Measurements from ENCODE around the gene PRPF6. TPM values are rescaled to one million over a fixed set of nuclear protein-coding genes. Genes with fewer than 3 reads are reported as not detected.

The PRPF6 gene
- polyA plus RNA-seq, 3 donors = 29.1 to 47.7 (median 34.5) TPM

DNA sequence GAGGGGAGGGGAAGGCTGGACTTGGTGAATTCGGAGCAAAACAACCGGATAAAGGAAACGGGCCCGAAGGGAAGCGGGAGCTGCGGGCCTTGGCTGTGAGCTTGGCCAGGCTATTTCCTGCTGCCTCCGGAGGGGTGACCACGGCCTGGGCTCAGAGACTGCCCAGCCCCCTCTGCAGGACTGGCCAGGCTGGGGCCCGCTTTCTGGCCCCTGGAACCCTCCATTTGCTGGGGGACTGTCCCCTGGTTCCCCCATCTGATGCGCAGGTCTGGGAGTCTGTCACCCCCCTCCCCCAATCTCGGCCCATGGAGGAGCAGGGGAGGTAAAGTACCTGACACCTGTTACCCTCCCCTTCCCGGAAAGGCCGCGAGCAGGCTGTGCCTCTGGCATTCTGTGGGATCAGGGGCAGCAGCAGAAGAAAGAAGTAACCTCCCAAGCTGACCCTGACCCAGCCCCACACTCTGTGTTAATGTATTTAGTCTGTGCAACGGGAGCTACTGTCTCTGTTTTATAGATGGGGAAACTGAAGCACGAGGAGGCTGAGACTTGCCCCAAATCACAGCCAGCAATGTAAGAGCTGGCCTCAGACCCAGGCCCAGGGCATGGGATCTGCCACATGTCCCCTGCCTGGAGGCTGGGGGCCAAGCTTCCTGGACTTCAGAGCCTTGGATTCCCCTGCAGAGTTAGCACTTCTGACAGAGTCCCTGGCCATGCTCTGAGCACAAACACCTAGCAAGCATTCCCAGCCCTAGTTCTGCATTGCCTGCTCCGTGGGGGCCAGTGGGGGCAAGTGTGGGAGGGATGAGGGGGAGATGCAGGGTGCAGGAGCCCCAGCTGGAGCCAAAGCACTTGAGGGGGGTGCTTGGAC lies 58.6 kb downstream of the PRPF6 start:
- Mint-ChIP-seq H3K27me3 (ENCODE audit: low read depth in 3 of 3) (peaks cover 64 to 79% (median 66%) of the 10 kb centered on the region in 3 donors), H3K9me3 (peaks cover 0 to 4% (median 2%) of the 10 kb centered on the region in 7 donors), H3K4me1 (peaks cover 20% of the 10 kb centered on the region), H3K36me3 (peaks cover 4 to 5% of the 10 kb centered on the region in 2 donors), H3K4me3 (peak overlapping the region; percentile 71 to 86), H3K27ac (no peak overlapping the region)
- H3K9ac ChIP-seq (ENCODE audit: insufficient read depth, low read length, poor library complexity, severe bottlenecking) = peak overlapping the region; percentile 10
- 6% methylated on average over 11 of the region's 17 CpGs for WGBS (ENCODE audit: insufficient coverage)
- H3K36me3 ChIP-seq (replicated peaks in 1 of 2; ENCODE audit: control insufficient read depth in 1 of 2, insufficient read depth in 2 of 2, low read length in 2 of 2) = peaks cover 0 to 9% of the 10 kb centered on the region in 2 donors
- H4K20me1 ChIP-seq (ENCODE audit: insufficient read depth, low read length) = no peaks in the 10 kb centered on the region
- H3K79me2 ChIP-seq (ENCODE audit: insufficient read depth, low read length) = no peaks in the 10 kb centered on the region
- H3K27me3 ChIP-seq (ENCODE audit: control insufficient read depth in 2 of 2, insufficient read depth in 2 of 2, low read length in 2 of 2) = peaks cover 24 to 56% of the 10 kb centered on the region in 2 donors
- peak overlapping the region in 2 of 3 experiments; percentile 24 to 80 for H3K4me3 ChIP-seq (replicated peaks in 1 of 3; ENCODE audit: low read depth in 2 of 3, low read length in 3 of 3)
- peak overlapping the region; percentile 76 for H3K4me2 ChIP-seq (replicated peaks; ENCODE audit: extremely low read depth, low read length, poor library complexity, severe bottlenecking)
- no peaks in the 10 kb centered on the region for H3K9me3 ChIP-seq (replicated peaks in 1 of 2; ENCODE audit: control insufficient read depth in 1 of 2, insufficient read depth in 1 of 2, low read length in 2 of 2)
- H3K27ac ChIP-seq (ENCODE audit: low read depth in 1 of 2, low read length in 2 of 2) = no peak overlapping the region
- no peak for DNase-seq
- TF ChIP-seq, protein P1, sequence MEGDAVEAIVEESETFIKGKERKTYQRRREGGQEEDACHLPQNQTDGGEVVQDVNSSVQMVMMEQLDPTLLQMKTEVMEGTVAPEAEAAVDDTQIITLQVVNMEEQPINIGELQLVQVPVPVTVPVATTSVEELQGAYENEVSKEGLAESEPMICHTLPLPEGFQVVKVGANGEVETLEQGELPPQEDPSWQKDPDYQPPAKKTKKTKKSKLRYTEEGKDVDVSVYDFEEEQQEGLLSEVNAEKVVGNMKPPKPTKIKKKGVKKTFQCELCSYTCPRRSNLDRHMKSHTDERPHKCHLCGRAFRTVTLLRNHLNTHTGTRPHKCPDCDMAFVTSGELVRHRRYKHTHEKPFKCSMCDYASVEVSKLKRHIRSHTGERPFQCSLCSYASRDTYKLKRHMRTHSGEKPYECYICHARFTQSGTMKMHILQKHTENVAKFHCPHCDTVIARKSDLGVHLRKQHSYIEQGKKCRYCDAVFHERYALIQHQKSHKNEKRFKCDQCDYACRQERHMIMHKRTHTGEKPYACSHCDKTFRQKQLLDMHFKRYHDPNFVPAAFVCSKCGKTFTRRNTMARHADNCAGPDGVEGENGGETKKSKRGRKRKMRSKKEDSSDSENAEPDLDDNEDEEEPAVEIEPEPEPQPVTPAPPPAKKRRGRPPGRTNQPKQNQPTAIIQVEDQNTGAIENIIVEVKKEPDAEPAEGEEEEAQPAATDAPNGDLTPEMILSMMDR (IDR thresholded peaks at IDR 0.05) = no peak
- intact Hi-C loops (cut with micrococcal nuclease) = loop anchor here (2.0 kb wide), 1 partner anchor 81 kb away; no protein-coding TSS in a partner anchor
- H3K4me1 ChIP-seq (ENCODE audit: control insufficient read depth in 1 of 2, insufficient read depth in 2 of 2, low read length in 2 of 2) = peaks cover 24 to 40% of the 10 kb centered on the region in 2 donors
- peak overlapping the region; percentile 87 for H2AFZ ChIP-seq (ENCODE audit: insufficient read depth, low read depth, low read length, poor library complexity, severe bottlenecking)

DNA sequence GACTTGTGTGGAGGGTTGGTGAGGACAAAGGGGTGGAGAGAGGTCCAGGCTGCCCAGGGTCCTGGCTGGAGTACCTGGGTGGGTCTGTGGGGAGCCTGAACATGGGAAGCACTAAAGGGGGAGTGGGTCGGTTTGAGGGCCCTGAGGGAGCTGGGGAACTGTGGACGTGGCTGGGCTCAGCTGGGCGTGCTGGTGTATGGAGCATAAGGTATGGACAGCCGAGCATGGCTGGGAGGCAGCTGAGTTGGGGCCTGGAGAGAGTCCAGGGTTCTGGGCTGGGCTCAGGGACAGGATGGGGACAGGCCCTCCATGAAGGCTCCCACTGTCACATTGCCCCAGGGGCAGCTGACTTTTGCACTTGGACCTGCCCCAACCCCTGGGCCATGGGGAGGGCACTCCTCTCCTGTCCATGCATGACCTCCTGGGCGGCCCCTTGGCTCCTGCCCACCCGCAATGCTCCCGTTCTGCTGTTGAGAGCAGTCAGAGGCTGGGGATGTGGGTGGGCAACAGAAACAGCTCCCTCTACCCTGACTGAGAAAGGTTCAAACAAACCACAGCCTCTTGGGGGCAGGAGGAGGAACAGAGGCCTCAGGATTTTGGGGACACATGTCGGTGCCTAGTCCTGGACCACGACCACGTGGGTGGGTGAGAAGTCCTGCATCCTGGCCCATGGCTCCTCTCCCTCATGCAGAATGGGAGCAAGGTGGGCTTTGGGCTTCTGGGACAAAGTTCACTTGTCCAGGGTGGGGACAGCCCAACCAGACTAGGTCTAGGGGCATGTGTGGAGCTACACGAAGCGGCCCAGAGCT lies 59.5 kb downstream of the PRPF6 start:
- H3K27ac Mint-ChIP-seq = peak overlapping the region in 1 of 7 donors; percentile 57
- 66% methylated on average over 11 of the region's 12 CpGs for WGBS (ENCODE audit: insufficient coverage)
- H3K9me3 ChIP-seq (replicated peaks in 1 of 2; ENCODE audit: control insufficient read depth in 1 of 2, insufficient read depth in 1 of 2, low read length in 2 of 2) = no peaks in the 10 kb centered on the region
- peaks cover 24 to 65% of the 10 kb centered on the region in 2 donors for H3K27me3 ChIP-seq (ENCODE audit: control insufficient read depth in 2 of 2, insufficient read depth in 2 of 2, low read length in 2 of 2)
- no peak overlapping the region for H3K9ac ChIP-seq (ENCODE audit: insufficient read depth, low read length, poor library complexity, severe bottlenecking)
- no peak overlapping the region for H3K4me3 ChIP-seq (replicated peaks in 1 of 3; ENCODE audit: low read depth in 2 of 3, low read length in 3 of 3)
- H2AFZ ChIP-seq (ENCODE audit: insufficient read depth, low read depth, low read length, poor library complexity, severe bottlenecking) = no peak overlapping the region
- peaks cover 21% of the 10 kb centered on the region for H3K4me1 Mint-ChIP-seq
- no peaks in the 10 kb centered on the region for H3K36me3 ChIP-seq (replicated peaks in 1 of 2; ENCODE audit: control insufficient read depth in 1 of 2, insufficient read depth in 2 of 2, low read length in 2 of 2)
- intact Hi-C loops (cut with micrococcal nuclease) = no loop called here
- H3K4me3 Mint-ChIP-seq = peak overlapping the region in 1 of 2 donors; percentile 86
- no peak overlapping the region for H3K27ac ChIP-seq (ENCODE audit: low read depth in 1 of 2, low read length in 2 of 2)
- peaks cover 0 to 7% (median 2%) of the 10 kb centered on the region in 7 donors for H3K9me3 Mint-ChIP-seq
- no peak overlapping the region for H3K4me2 ChIP-seq (replicated peaks; ENCODE audit: extremely low read depth, low read length, poor library complexity, severe bottlenecking)
- H4K20me1 ChIP-seq (ENCODE audit: insufficient read depth, low read length) = no peaks in the 10 kb centered on the region
- H3K4me1 ChIP-seq (ENCODE audit: control insufficient read depth in 1 of 2, insufficient read depth in 2 of 2, low read length in 2 of 2) = peaks cover 24 to 40% of the 10 kb centered on the region in 2 donors
- TF ChIP-seq, protein P1 (IDR thresholded peaks at IDR 0.05) = no peak
- H3K79me2 ChIP-seq (ENCODE audit: insufficient read depth, low read length) = no peaks in the 10 kb centered on the region
- DNase-seq = no peak
- H3K27me3 Mint-ChIP-seq (ENCODE audit: low read depth in 3 of 3) = peaks cover 67 to 88% (median 71%) of the 10 kb centered on the region in 3 donors
- H3K36me3 Mint-ChIP-seq = no peaks in the 10 kb centered on the region

All from CD14-positive monocyte (primary cell).